CD14-positive monocyte (primary cell): ENCODE results near the gene RGS19. TPM values are rescaled to one million over a fixed set of nuclear protein-coding genes. Genes with fewer than 3 reads are reported as not detected.

Experiments used
- DNase-seq, 3 donors: peaks; one replicate each; pipeline ENCODE4 v3.0.0-alpha.2; 2011 to 2022
- H2AFZ ChIP-seq: 2 replicates; pipeline ENCODE4 v1.6.0; 2012; ENCODE audit warnings: mild to moderate bottlenecking, low read depth, low read length, inconsistent platforms; ENCODE audit not compliant: insufficient read depth, poor library complexity, severe bottlenecking
- H3K27ac ChIP-seq, 2 donors: 1 replicate in 1 of 2; 2 replicates in 1 of 2; pipeline ENCODE4 v1.5.1; 2012 to 2013; ENCODE audit warnings: low read length in 2 of 2, control low read depth in 1 of 2, inconsistent platforms in 1 of 2, low read depth in 1 of 2, mild to moderate bottlenecking in 1 of 2
- H3K27me3 ChIP-seq, 2 donors: one replicate each; pipeline versions ENCODE4 v1.6.0 to v1.6.1; 2011 to 2013; ENCODE audit warnings: low read length in 2 of 2; ENCODE audit not compliant: control insufficient read depth in 2 of 2, insufficient read depth in 2 of 2
- H3K36me3 ChIP-seq, 2 donors: replicated peaks in 1 of 2; 1 replicate in 1 of 2; 2 replicates in 1 of 2; pipeline versions ENCODE4 v1.5.1 to v1.6.1; 2012 to 2013; ENCODE audit warnings: low read length in 2 of 2, control low read depth in 1 of 2, inconsistent platforms in 1 of 2, mild to moderate bottlenecking in 1 of 2; ENCODE audit not compliant: insufficient read depth in 2 of 2, control insufficient read depth in 1 of 2
- H3K4me1 ChIP-seq, 2 donors: 1 replicate in 1 of 2; 2 replicates in 1 of 2; pipeline versions ENCODE4 v1.5.1 to v1.6.1; 2012 to 2013; ENCODE audit warnings: low read length in 2 of 2, control low read depth in 1 of 2, inconsistent platforms in 1 of 2, mild to moderate bottlenecking in 1 of 2, moderate library complexity in 1 of 2; ENCODE audit not compliant: insufficient read depth in 2 of 2, control insufficient read depth in 1 of 2
- H3K4me2 ChIP-seq: replicated peaks from 2 replicates; pipeline ENCODE3; 2012; ENCODE audit warnings: low read length, moderate library complexity, mild to moderate bottlenecking; ENCODE audit not compliant: poor library complexity, severe bottlenecking; ENCODE audit errors: extremely low read depth
- H3K4me3 ChIP-seq, 3 experiments: fragments of 200-600 bp in 1 of 3; sonication (generic) in 1 of 3; replicated peaks in 1 of 3; 1 replicate in 2 of 3; 2 replicates in 1 of 3; pipeline ENCODE4 v1.5.1; 2011 to 2013; ENCODE audit warnings: low read length in 3 of 3, mild to moderate bottlenecking in 3 of 3, control low read depth in 2 of 3, low read depth in 2 of 3, inconsistent platforms in 1 of 3, moderate library complexity in 1 of 3
- H3K79me2 ChIP-seq: 2 replicates; pipeline ENCODE4 v1.6.0; 2012; ENCODE audit warnings: mild to moderate bottlenecking, control low read depth, inconsistent platforms, low read length, moderate library complexity; ENCODE audit not compliant: insufficient read depth
- H3K9ac ChIP-seq: 2 replicates; pipeline ENCODE4 v1.6.0; 2017; ENCODE audit warnings: low read length, mild to moderate bottlenecking; ENCODE audit not compliant: insufficient read depth, poor library complexity, severe bottlenecking
- H3K9me3 ChIP-seq, 2 donors: replicated peaks in 1 of 2; 1 replicate in 1 of 2; 2 replicates in 1 of 2; pipeline versions ENCODE4 v1.5.1 to v1.6.1; 2012 to 2013; ENCODE audit warnings: low read length in 2 of 2, control low read depth in 1 of 2; ENCODE audit not compliant: control insufficient read depth in 1 of 2, insufficient read depth in 1 of 2
- H4K20me1 ChIP-seq: 2 replicates; pipeline ENCODE4 v1.6.0; 2012; ENCODE audit warnings: mild to moderate bottlenecking, low read length, control low read depth, moderate library complexity; ENCODE audit not compliant: insufficient read depth
- H3K27ac Mint-ChIP-seq, 7 donors: one replicate each; pipeline ENCODE4 v1.8.0; 2020; ENCODE audit warnings: mild to moderate bottlenecking in 7 of 7, mixed read lengths in 7 of 7, moderate library complexity in 6 of 7, inconsistent platforms in 2 of 7
- H3K27me3 Mint-ChIP-seq, 3 donors: one replicate each; pipeline ENCODE4 v1.8.0; 2021 to 2022; ENCODE audit warnings: low read depth in 3 of 3, mild to moderate bottlenecking in 3 of 3, mixed read lengths in 3 of 3, moderate library complexity in 3 of 3, inconsistent platforms in 1 of 3
- H3K36me3 Mint-ChIP-seq, 2 donors: one replicate each; pipeline ENCODE4 v1.8.0; 2020; ENCODE audit warnings: mixed read lengths in 2 of 2, inconsistent platforms in 1 of 2, mild to moderate bottlenecking in 1 of 2
- H3K4me1 Mint-ChIP-seq: one replicate; pipeline ENCODE4 v1.8.0; 2020; ENCODE audit warnings: mild to moderate bottlenecking, mixed read lengths
- H3K4me3 Mint-ChIP-seq, 2 donors: one replicate each; pipeline ENCODE4 v1.8.0; 2020; ENCODE audit warnings: mild to moderate bottlenecking in 2 of 2, mixed read lengths in 2 of 2, moderate library complexity in 1 of 2
- H3K9me3 Mint-ChIP-seq, 7 donors: one replicate each; pipeline ENCODE4 v1.8.0; 2020 to 2022; ENCODE audit warnings: mixed read lengths in 7 of 7, mild to moderate bottlenecking in 6 of 7, moderate library complexity in 6 of 7, inconsistent platforms in 2 of 7
- CTCF ChIP-seq: fragments of 200-600 bp; IDR thresholded peaks from one replicate; pipeline ENCODE4 v1.8.0; 2022; ENCODE audit warnings: antibody characterized with exemption, mild to moderate bottlenecking
- WGBS: methylation state at CpG from one replicate; pipeline ENCODE4 v1.1.5; 2013; ENCODE audit warnings: missing lambda C conversion rate; ENCODE audit not compliant: insufficient coverage; 5-methylcytosine and 5-hydroxymethylcytosine counted together
- intact Hi-C, 2 donors: fragments of 100-400 bp; cut with micrococcal nuclease; formaldehyde crosslinking; loops; one replicate each; pipeline versions ENCODE4 v1.15.0 to v1.15.1; 2023
- polyA plus RNA-seq, 3 donors: library from polyadenylated mRNA; depleted of rRNA in 1 of 3; unstranded in 2 of 3; stranded (reverse) in 1 of 3; fragments of 300-500 nt in 2 of 3; fragments of >200 nt in 1 of 3; fragmentation: Illumina TruSeq in 2 of 3; gene quantifications; 1 replicate in 2 of 3; 2 replicates in 1 of 3; pipeline ENCODE4 v1.2.3, GENCODE V29; 2012 to 2021

Gene RGS19
- polyA plus RNA-seq, 3 donors = 235 to 280 (median 244) TPM

DNA sequence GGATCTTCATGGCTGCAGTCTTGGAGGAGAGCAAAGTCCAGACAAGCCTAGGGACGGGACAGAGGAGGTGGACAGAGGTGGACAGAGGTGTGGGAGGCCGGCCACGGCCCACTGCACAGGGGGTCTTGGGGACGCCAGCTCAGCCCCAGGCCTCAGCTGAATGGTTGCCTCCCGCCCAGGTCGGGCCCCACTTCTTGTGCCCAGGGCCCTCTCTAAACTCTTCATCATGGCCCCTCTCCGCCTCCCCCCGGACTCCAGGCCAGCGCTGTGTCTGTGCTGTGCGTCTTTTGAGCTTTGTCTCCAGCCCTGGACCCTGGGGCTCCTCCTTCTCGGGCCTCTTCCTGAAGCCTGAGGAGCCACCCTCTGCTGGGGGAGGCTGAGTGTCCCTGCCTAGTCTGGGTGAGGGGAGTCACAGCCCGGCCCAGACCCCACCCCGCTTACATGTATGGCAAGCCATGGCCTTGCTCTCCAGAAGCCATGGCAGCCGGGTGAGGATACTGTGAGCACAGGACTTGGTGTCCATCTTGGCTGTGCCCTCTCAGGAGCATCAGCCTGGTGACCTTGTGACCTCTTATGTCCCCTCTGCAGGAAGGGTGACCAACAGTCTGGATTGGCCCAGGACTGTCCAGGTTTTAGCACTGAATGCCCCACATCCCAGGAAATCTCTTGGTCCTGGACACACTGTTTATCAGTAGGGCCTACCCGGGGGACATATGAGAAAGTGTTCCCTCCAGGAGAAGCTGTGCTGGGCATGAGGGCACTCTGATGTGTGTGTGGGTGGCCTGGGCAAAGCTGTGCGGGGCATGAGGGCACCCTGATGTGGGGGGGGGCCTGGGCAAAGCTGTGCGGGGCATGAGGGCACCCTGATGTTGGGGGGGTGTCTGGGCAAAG lies 37.5 kb upstream of the RGS19 start:
- H3K4me1 Mint-ChIP-seq = peaks cover 8% of the 10 kb centered on the region
- no peak overlapping the region for H3K4me2 ChIP-seq
- H3K27me3 ChIP-seq = no peaks in the 10 kb centered on the region
- H3K36me3 Mint-ChIP-seq = no peaks in the 10 kb centered on the region
- no peaks in the 10 kb centered on the region for H3K9me3 Mint-ChIP-seq
- H3K9me3 ChIP-seq = no peaks in the 10 kb centered on the region
- H3K27ac ChIP-seq = no peak overlapping the region
- H3K27me3 Mint-ChIP-seq = peaks cover 6 to 15% (median 11%) of the 10 kb centered on the region in 3 donors
- no peak overlapping the region for H3K4me3 Mint-ChIP-seq
- intact Hi-C loops = no loop called here
- H3K9ac ChIP-seq = no peak overlapping the region
- H3K4me3 ChIP-seq = no peak overlapping the region
- H3K79me2 ChIP-seq = no peaks in the 10 kb centered on the region
- DNase-seq = no peak
- H3K27ac Mint-ChIP-seq = peak overlapping the region in 1 of 7 donors; percentile 54
- no peaks in the 10 kb centered on the region for H3K36me3 ChIP-seq
- 89% methylated on average over 14 of the region's 17 CpGs for whole genome bisulfite sequencing
- H2AFZ ChIP-seq = no peak overlapping the region
- H4K20me1 ChIP-seq = no peaks in the 10 kb centered on the region
- TF ChIP-seq CTCF = no peak
- H3K4me1 ChIP-seq = peaks cover 8% of the 10 kb centered on the region in 2 donors

DNA sequence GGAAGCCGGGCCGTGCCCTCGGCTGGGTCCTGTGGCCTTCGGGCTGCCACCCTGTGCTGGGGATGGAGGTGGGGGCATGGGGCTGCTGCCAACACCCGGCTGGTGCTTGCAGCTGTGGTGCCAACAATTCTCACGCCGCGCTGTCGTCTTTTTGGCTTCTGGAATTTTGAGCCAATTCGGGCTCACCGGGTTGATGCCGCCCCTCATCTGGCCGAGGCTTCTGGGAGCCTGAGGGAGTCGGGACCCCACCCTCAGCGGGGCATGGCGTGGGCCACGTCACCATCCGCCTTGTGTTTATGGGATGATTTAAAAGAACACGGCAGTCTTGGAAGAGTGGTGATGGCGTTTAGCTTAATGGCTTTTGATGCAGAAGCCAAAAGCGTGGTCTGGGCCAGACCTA lies 36.7 kb upstream of the RGS19 start:
- Mint-ChIP-seq H3K27me3 (peaks cover 4 to 11% (median 9%) of the 10 kb centered on the region in 3 donors), H3K4me1 (peaks cover 8% of the 10 kb centered on the region), H3K9me3 (no peaks in the 10 kb centered on the region), H3K27ac (no peak overlapping the region), H3K36me3 (no peaks in the 10 kb centered on the region), H3K4me3 (no peak overlapping the region)
- no peak for DNase-seq
- no peaks in the 10 kb centered on the region for H3K79me2 ChIP-seq
- H3K4me3 ChIP-seq = no peak overlapping the region
- no peak for TF ChIP-seq CTCF
- H3K9ac ChIP-seq = no peak overlapping the region
- H3K36me3 ChIP-seq = no peaks in the 10 kb centered on the region
- WGBS = 95% methylated on average over 16 of the region's 21 CpGs
- H3K4me1 ChIP-seq = peaks cover 8% of the 10 kb centered on the region in 2 donors
- H3K9me3 ChIP-seq = no peaks in the 10 kb centered on the region
- no peaks in the 10 kb centered on the region for H3K27me3 ChIP-seq
- no peak overlapping the region for H2AFZ ChIP-seq
- H3K4me2 ChIP-seq = no peak overlapping the region
- no peaks in the 10 kb centered on the region for H4K20me1 ChIP-seq
- H3K27ac ChIP-seq = no peak overlapping the region
- intact Hi-C loops = no loop called here
